Subcutaneous adipose tissue (tissue), 4 donors: ENCODE results near the gene RNF25. TPM values are rescaled to one million over a fixed set of nuclear protein-coding genes. Genes with fewer than 3 reads are reported as not detected.

Source experiments
- total RNA-seq, 4 donors: library from RNA; depleted of rRNA; stranded (reverse); fragments of >200 nt; gene quantifications; one replicate each; pipeline ENCODE4 v1.1.0, GENCODE V29; 2016
- TF ChIP-seq, protein P1 (sequence below): fragments of 450-650 bp; IDR thresholded peaks from one replicate; pipeline ENCODE4 v1.5.1; 2016; ENCODE audit warnings: low read depth, mild to moderate bottlenecking, control low read depth, antibody characterized with exemption, moderate library complexity

The RNF25 gene
- total RNA-seq = 10 to 100 TPM in 3 of 4 donors, 1 to 10 TPM in 1; 7.5 to 13.7 (median 12.0) TPM

GRCh38 chr2:218671654-218672566 is at the start of gene RNF25, which contains the start of gene STK36:
Gene RNF25, minus strand, starts transcription at chr2:218672002. Its CDS starts 32 bp downstream, at chr2:218671970.
Gene STK36, plus strand, starts transcription at chr2:218672086. Its CDS starts 744 bp downstream, at chr2:218672830.
- TF ChIP-seq, protein P1, sequence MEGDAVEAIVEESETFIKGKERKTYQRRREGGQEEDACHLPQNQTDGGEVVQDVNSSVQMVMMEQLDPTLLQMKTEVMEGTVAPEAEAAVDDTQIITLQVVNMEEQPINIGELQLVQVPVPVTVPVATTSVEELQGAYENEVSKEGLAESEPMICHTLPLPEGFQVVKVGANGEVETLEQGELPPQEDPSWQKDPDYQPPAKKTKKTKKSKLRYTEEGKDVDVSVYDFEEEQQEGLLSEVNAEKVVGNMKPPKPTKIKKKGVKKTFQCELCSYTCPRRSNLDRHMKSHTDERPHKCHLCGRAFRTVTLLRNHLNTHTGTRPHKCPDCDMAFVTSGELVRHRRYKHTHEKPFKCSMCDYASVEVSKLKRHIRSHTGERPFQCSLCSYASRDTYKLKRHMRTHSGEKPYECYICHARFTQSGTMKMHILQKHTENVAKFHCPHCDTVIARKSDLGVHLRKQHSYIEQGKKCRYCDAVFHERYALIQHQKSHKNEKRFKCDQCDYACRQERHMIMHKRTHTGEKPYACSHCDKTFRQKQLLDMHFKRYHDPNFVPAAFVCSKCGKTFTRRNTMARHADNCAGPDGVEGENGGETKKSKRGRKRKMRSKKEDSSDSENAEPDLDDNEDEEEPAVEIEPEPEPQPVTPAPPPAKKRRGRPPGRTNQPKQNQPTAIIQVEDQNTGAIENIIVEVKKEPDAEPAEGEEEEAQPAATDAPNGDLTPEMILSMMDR = no peak

GRCh38 chr2:218721488-218721887 is 49.7 kb upstream of the RNF25 start:
- TF ChIP-seq, protein P1 = no peak

DNA sequence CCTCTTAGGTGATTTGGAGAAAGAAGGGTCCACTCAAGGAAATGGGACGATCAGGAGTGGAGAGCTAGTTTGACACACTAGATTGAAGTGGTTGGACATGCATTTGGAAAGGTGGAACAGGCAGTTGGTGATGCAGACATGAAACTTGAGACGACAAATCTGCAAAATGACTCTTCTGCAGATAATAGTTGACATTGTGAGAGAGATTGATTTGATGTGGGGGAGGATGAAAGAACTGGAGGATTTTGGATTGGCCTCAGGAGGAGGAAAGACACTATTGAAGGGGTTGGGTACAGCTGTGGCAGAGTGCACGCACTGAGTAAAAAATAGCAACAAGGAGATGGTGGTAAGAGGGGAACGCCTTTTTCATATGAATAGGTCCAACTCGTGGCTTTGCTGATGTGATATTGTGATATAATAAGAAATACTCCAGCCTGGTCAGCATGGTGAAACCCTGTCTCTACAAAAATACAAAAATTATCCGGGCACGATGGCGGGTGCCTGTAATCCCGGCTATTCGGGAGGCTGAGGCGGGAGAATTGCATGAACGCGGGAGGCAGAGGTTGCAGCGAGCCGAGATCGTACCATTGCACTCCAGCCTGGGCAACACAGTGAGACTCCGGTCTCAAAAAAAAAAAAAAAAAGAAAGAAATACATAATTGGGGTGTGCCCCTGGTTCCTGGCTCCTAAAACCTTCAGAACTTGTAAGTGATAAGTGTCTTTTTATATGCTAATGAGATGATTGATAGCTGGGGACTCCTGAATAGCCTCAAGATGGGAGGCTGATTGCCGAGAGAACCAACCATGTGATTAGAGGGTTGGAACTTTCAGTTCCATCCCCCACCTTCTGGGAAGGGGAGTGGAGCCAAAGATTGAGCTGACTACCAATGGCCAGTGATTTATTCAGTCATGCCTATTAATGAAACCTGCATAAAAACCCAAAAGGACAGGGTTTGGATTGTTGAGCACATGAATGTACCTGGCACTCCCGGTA is 48.5 kb upstream of the RNF25 start:
- TF ChIP-seq, protein P1 = no peak

GRCh38 chr2:218719457-218719856 is 47.7 kb upstream of the RNF25 start:
- TF ChIP-seq, protein P1 = no peak

DNA sequence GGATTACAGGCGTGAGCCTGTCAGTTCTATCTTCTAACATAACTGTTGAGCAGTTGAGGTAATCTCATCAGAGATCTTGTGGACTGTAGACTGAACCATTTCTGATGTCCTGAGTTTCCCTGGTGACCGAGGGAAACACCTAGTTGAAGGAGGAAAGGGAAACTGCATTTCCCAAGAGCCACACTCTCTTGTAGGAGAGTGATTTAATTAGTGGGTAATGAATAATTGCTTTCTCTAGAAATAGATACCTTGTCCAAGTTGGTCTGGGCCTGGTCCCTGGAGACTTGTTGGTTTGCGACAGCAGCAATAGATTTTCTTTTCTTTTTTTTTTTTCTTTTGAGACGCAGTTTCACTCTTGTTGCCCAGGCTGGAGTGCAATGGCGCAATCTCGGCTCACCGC is 46.3 kb upstream of the RNF25 start:
- TF ChIP-seq, protein P1 = no peak

DNA sequence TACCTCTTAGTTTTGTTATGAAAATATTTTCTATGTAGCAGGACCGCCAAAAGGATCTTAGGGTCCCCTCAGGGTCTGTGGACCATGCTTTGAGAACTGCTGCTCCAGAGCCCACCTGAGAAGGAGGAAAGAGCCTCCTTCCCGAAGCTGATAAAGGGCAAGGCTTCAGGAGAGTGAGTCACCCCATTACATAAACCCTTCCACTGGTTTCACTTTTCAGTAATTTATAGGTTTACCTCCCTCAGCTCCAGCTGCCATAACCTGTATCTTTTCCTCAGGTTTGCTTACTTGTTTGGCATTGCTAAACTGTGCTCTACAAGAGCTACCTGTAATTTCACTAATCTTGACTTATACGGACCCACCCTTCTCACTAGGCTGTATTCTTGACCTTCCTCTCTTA is 45.5 kb upstream of the RNF25 start:
- TF ChIP-seq, protein P1 = no peak
